ENCODE measurements around the gene EEFSEC.

DNA sequence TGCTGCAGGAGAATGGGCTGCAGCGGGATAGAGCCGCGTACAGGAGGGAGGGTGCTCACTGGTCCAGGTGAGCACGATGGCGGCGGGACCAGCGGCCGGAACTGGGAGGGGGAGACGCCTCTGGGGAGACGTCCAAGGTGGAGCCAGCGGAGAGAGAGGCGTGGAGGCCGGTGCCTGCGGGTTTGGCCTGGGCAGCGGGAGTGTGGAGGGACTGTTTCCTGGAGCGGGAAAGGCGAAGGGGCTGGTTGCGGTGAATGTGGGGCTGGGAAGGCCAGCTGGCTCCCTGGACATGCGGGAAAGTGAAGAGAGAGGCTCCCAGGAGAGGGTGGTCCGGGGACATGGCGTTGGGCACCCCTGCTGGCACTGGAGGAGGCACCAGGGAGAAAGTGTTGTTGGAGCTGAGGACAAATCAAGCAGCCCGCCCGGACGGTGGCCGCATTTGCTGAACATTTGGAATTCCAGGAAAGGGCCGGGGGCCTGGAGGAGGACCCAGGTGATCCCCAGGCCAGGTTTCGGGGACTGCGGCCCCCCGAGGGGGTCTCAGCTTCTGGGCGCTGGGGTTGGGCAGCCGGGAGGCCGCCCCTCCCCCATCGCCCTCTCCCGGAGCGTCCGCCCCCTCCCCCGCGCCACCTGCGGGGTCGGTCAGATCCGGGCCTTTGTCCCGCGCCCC is 279.2 kb downstream of the EEFSEC start:
- TF ChIP-seq POLR2A (IDR thresholded peaks at IDR 0.05), result no peak
- TF ChIP-seq, protein P1, sequence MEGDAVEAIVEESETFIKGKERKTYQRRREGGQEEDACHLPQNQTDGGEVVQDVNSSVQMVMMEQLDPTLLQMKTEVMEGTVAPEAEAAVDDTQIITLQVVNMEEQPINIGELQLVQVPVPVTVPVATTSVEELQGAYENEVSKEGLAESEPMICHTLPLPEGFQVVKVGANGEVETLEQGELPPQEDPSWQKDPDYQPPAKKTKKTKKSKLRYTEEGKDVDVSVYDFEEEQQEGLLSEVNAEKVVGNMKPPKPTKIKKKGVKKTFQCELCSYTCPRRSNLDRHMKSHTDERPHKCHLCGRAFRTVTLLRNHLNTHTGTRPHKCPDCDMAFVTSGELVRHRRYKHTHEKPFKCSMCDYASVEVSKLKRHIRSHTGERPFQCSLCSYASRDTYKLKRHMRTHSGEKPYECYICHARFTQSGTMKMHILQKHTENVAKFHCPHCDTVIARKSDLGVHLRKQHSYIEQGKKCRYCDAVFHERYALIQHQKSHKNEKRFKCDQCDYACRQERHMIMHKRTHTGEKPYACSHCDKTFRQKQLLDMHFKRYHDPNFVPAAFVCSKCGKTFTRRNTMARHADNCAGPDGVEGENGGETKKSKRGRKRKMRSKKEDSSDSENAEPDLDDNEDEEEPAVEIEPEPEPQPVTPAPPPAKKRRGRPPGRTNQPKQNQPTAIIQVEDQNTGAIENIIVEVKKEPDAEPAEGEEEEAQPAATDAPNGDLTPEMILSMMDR (IDR thresholded peaks at IDR 0.05), result no peak

Data from esophagus squamous epithelium (tissue), 4 donors.